ENCODE results near the gene ATP5PB. TPM values are rescaled to one million over a fixed set of nuclear protein-coding genes. Genes with fewer than 3 reads are reported as not detected.

Gene ATP5PB
- total RNA-seq, 1 donor, result 203 TPM

DNA sequence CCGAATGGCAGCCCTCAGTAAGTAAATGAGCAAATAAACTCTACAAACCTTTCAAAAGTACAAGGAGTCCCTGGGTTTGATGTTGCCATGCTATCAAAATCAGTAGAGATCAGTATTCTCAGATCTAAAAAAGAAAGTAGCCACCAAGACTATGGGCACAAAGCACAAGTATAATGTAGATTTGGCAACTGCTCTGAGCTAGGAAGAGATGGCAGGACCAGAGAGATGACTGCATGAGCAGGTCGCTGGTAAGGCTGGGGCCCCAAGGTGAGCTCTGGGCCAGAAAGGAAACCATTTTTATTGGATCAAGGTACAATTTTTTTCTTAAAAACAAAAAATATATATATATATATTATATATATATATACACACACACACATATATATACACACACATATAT is 57.3 kb downstream of the ATP5PB start:
- Histone ChIP-seq H3K4me2 (ENCODE audit: insufficient read depth, low read length) (no peak overlapping the region), H3K36me3 (ENCODE audit: insufficient read depth, low read length) (no peaks in the 10 kb centered on the region), H3K4me3 (ENCODE audit: insufficient read depth, low read length) (no peak overlapping the region), H4K20me1 (ENCODE audit: insufficient read depth, low read length) (no peaks in the 10 kb centered on the region), H3K27me3 (ENCODE audit: insufficient read depth, low read length) (peaks cover 2% of the 10 kb centered on the region), H2AFZ (ENCODE audit: low read length) (no peak overlapping the region), H3K4me1 (ENCODE audit: insufficient read depth, low read length) (peaks cover 14% of the 10 kb centered on the region), H3K79me2 (ENCODE audit: insufficient read depth, low read length) (no peaks in the 10 kb centered on the region), H3K27ac (ENCODE audit: low read depth, low read length) (no peak overlapping the region), H3K9me3 (ENCODE audit: low read depth, low read length) (no peaks in the 10 kb centered on the region)
- no peak for DNase-seq (ENCODE audit: insufficient read length, low spot score, missing footprints)
- TF ChIP-seq, protein P1, sequence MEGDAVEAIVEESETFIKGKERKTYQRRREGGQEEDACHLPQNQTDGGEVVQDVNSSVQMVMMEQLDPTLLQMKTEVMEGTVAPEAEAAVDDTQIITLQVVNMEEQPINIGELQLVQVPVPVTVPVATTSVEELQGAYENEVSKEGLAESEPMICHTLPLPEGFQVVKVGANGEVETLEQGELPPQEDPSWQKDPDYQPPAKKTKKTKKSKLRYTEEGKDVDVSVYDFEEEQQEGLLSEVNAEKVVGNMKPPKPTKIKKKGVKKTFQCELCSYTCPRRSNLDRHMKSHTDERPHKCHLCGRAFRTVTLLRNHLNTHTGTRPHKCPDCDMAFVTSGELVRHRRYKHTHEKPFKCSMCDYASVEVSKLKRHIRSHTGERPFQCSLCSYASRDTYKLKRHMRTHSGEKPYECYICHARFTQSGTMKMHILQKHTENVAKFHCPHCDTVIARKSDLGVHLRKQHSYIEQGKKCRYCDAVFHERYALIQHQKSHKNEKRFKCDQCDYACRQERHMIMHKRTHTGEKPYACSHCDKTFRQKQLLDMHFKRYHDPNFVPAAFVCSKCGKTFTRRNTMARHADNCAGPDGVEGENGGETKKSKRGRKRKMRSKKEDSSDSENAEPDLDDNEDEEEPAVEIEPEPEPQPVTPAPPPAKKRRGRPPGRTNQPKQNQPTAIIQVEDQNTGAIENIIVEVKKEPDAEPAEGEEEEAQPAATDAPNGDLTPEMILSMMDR (IDR thresholded peaks at IDR 0.05; ENCODE audit: extremely low read depth, low read depth, low read length), result no peak

DNA sequence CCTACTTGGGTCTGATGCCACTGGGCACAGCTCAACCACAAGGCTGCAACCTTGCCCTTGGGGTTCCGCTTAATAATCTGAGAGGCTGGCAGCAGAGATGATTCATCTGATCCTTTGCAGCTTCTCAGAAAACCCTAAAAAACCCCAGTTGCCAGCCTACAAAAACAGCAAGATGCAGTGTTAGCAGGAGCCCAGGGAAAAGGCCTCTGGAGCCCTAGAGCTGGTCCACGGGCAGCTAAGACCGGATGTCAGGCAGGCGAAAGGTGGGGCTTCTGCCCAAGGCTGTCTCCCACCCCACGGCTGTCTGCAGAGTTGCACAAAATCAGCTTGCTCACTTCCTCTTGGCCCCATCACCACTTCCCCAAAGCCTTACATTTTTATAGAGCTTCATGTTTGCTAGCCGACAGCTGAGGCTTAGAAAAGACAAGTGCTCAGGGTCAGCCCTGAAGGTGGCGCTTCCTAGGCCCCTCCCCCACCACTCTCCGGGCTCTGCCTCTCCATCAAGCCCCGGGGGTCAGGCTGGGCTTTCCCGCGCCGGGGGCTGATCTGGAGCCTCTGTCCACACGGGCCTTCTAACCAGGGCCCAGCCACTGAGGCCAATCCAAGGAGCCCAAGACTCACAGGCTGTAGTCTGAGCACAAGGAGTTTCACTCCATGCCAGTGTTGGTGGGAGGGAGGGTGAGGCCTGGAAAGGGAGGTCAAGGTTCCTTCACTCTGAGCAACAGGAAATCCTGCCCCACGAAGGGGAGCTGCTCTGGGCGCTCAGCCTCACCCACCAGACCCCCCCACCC is 58.3 kb downstream of the ATP5PB start:
- no peaks in the 10 kb centered on the region for H4K20me1 ChIP-seq (ENCODE audit: insufficient read depth, low read length)
- H3K36me3 ChIP-seq (ENCODE audit: insufficient read depth, low read length), result no peaks in the 10 kb centered on the region
- H3K27ac ChIP-seq (ENCODE audit: low read depth, low read length), result peak overlapping the region; percentile 58
- DNase-seq (ENCODE audit: insufficient read length, low spot score, missing footprints), result peak; percentile 82
- no peaks in the 10 kb centered on the region for H3K79me2 ChIP-seq (ENCODE audit: insufficient read depth, low read length)
- H3K4me1 ChIP-seq (ENCODE audit: insufficient read depth, low read length), result peaks cover 14% of the 10 kb centered on the region
- H3K9me3 ChIP-seq (ENCODE audit: low read depth, low read length), result no peaks in the 10 kb centered on the region
- TF ChIP-seq, protein P1 (IDR thresholded peaks at IDR 0.05; ENCODE audit: extremely low read depth, low read depth, low read length), result no peak
- H3K27me3 ChIP-seq (ENCODE audit: insufficient read depth, low read length), result no peaks in the 10 kb centered on the region
- H3K4me2 ChIP-seq (ENCODE audit: insufficient read depth, low read length), result peak overlapping the region; percentile 75
- peak overlapping the region; percentile 90 for H2AFZ ChIP-seq (ENCODE audit: low read length)
- H3K4me3 ChIP-seq (ENCODE audit: insufficient read depth, low read length), result peak overlapping the region; percentile 41

GRCh38 chr1:111509997-111510375 is 60.7 kb downstream of the ATP5PB start:
- H3K4me3 ChIP-seq (ENCODE audit: insufficient read depth, low read length), result no peak overlapping the region
- no peak overlapping the region for H3K4me2 ChIP-seq (ENCODE audit: insufficient read depth, low read length)
- no peaks in the 10 kb centered on the region for H3K79me2 ChIP-seq (ENCODE audit: insufficient read depth, low read length)
- no peak overlapping the region for H3K27ac ChIP-seq (ENCODE audit: low read depth, low read length)
- H3K9me3 ChIP-seq (ENCODE audit: low read depth, low read length), result no peaks in the 10 kb centered on the region
- DNase-seq (ENCODE audit: insufficient read length, low spot score, missing footprints), result no peak
- TF ChIP-seq, protein P1 (IDR thresholded peaks at IDR 0.05; ENCODE audit: extremely low read depth, low read depth, low read length), result no peak
- no peak overlapping the region for H2AFZ ChIP-seq (ENCODE audit: low read length)
- peaks cover 14% of the 10 kb centered on the region for H3K4me1 ChIP-seq (ENCODE audit: insufficient read depth, low read length)
- H4K20me1 ChIP-seq (ENCODE audit: insufficient read depth, low read length), result no peaks in the 10 kb centered on the region
- H3K36me3 ChIP-seq (ENCODE audit: insufficient read depth, low read length), result no peaks in the 10 kb centered on the region
- H3K27me3 ChIP-seq (ENCODE audit: insufficient read depth, low read length), result no peaks in the 10 kb centered on the region

DNA sequence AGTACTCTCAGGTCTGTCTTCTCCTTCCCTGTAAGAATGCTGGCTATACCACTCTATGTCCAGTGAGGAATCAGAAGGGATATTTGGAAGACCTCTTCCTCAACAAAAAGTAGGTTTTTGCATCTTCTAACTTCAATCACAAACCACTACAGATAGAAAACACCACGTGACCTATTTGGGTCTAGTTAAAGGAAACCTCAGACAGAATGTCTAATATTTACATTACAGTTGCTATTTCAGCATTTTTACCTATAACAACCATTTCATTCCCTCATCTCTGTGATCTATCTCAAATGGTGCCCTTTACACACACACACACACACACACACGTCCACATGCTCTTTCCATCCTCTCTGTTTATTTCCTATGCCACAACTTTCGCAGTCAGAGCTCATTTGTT is 62.1 kb downstream of the ATP5PB start:
- TF ChIP-seq, protein P1 (IDR thresholded peaks at IDR 0.05; ENCODE audit: extremely low read depth, low read depth, low read length), result no peak
- Histone ChIP-seq H3K4me1 (ENCODE audit: insufficient read depth, low read length) (peaks cover 19% of the 10 kb centered on the region), H3K27ac (ENCODE audit: low read depth, low read length) (no peak overlapping the region), H3K79me2 (ENCODE audit: insufficient read depth, low read length) (no peaks in the 10 kb centered on the region), H4K20me1 (ENCODE audit: insufficient read depth, low read length) (no peaks in the 10 kb centered on the region), H3K36me3 (ENCODE audit: insufficient read depth, low read length) (no peaks in the 10 kb centered on the region), H3K4me3 (ENCODE audit: insufficient read depth, low read length) (no peak overlapping the region), H3K9me3 (ENCODE audit: low read depth, low read length) (no peaks in the 10 kb centered on the region), H3K4me2 (ENCODE audit: insufficient read depth, low read length) (no peak overlapping the region), H2AFZ (ENCODE audit: low read length) (no peak overlapping the region), H3K27me3 (ENCODE audit: insufficient read depth, low read length) (no peaks in the 10 kb centered on the region)
- no peak for DNase-seq (ENCODE audit: insufficient read length, low spot score, missing footprints)

Small RNA genes lying within 50 kb of the gene (small RNA-seq; reads per million reads assigned to genes)
- gene RF00019 (not detected), gene RNU6-792P (not detected)

Other genes with a start within 250 kb of the ATP5PB start
- 4.7 and 5.0 TPM in 2 replicates for gene DENND2D, start 248.8 kb upstream of the ATP5PB start, total RNA-seq
- gene CHI3L2, start 221.8 kb upstream of the ATP5PB start, total RNA-seq, result 2.4 and 2.9 TPM in 2 replicates
- gene CHIA, start 158.6 kb upstream of the ATP5PB start, total RNA-seq, result not detected in 2 replicates
- 0.36 and 0.88 TPM in 2 replicates for gene OVGP1, start 21.7 kb upstream of the ATP5PB start, total RNA-seq
- gene WDR77, start 208 bp upstream of the ATP5PB start, total RNA-seq, result 29.7 and 33.3 TPM in 2 replicates
- 0.29 and 0.36 TPM in 2 replicates for gene C1orf162, start 24.5 kb downstream of the ATP5PB start, total RNA-seq
- not detected in 2 replicates for gene ADORA3, start 54.2 kb downstream of the ATP5PB start, total RNA-seq
- gene TMIGD3, start 54.2 kb downstream of the ATP5PB start, total RNA-seq, result 0.29 TPM in 1 of 2 replicates, not detected in the other
- gene RAP1A, start 170.3 kb downstream of the ATP5PB start, total RNA-seq, result 17.0 and 19.7 TPM in 2 replicates